GM12873 (cell line): ENCODE results near the gene ADGRE1.

Experiments
- TF ChIP-seq, protein P1 (sequence below): IDR thresholded peaks from 2 replicates; pipeline ENCODE4 v1.5.1; 2012; ENCODE audit warnings: low read depth, mild to moderate bottlenecking, moderate library complexity, low read length, control low read depth; ENCODE audit not compliant: insufficient read depth; ENCODE audit errors: missing control alignments

ADGRE1 gene, protein sequence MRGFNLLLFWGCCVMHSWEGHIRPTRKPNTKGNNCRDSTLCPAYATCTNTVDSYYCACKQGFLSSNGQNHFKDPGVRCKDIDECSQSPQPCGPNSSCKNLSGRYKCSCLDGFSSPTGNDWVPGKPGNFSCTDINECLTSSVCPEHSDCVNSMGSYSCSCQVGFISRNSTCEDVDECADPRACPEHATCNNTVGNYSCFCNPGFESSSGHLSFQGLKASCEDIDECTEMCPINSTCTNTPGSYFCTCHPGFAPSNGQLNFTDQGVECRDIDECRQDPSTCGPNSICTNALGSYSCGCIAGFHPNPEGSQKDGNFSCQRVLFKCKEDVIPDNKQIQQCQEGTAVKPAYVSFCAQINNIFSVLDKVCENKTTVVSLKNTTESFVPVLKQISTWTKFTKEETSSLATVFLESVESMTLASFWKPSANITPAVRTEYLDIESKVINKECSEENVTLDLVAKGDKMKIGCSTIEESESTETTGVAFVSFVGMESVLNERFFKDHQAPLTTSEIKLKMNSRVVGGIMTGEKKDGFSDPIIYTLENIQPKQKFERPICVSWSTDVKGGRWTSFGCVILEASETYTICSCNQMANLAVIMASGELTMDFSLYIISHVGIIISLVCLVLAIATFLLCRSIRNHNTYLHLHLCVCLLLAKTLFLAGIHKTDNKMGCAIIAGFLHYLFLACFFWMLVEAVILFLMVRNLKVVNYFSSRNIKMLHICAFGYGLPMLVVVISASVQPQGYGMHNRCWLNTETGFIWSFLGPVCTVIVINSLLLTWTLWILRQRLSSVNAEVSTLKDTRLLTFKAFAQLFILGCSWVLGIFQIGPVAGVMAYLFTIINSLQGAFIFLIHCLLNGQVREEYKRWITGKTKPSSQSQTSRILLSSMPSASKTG

DNA sequence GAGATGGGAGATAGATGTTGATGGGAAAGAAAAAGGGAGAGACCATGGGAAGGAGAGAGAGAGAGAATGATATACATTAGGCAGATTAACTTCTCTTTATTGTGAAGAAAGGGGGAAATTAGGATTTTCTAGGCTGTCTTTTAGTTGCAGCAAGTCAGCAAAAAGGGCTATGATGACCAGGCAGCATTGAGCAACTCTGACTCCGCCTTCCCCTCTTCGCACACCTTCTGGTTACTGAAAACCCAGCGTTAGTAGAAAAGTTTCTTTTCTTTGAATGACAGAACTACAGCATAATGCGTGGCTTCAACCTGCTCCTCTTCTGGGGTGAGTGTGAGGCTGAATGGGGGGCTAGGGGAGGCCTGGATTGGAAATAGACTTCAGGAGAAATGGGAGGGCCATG is at the start of gene ADGRE1:
Gene ADGRE1 (plus strand): TSS at position 264 of the 400 bp plus-strand sequence. CDS start 30 bp downstream, at position 294.
- TF ChIP-seq, protein P1, sequence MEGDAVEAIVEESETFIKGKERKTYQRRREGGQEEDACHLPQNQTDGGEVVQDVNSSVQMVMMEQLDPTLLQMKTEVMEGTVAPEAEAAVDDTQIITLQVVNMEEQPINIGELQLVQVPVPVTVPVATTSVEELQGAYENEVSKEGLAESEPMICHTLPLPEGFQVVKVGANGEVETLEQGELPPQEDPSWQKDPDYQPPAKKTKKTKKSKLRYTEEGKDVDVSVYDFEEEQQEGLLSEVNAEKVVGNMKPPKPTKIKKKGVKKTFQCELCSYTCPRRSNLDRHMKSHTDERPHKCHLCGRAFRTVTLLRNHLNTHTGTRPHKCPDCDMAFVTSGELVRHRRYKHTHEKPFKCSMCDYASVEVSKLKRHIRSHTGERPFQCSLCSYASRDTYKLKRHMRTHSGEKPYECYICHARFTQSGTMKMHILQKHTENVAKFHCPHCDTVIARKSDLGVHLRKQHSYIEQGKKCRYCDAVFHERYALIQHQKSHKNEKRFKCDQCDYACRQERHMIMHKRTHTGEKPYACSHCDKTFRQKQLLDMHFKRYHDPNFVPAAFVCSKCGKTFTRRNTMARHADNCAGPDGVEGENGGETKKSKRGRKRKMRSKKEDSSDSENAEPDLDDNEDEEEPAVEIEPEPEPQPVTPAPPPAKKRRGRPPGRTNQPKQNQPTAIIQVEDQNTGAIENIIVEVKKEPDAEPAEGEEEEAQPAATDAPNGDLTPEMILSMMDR, result no peak

DNA sequence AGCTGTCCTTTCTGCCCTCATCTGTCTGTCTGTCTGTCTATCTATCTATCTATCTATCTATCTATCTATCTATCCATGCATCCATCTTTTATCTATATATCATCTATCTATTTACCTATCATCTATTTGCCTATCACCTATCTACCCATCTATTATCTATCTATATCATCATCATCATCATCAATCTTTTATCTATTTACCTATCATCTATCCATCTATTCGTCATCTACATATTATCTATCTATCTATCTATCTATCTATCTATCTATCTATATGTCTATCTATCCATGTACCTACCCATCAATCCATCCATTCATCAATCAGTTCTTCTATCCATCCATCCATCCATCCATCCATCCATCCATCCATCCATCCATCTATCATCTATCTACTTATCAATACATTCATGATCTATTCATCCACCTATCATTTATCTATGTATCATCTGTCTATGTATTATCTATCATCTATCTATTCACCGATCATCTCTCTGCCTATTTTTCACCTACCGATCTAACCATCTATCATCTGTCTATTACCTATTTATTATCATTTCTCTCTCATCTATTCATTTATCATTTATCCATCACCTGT is 49.2 kb upstream of the ADGRE1 start:
- TF ChIP-seq, protein P1, result no peak

DNA sequence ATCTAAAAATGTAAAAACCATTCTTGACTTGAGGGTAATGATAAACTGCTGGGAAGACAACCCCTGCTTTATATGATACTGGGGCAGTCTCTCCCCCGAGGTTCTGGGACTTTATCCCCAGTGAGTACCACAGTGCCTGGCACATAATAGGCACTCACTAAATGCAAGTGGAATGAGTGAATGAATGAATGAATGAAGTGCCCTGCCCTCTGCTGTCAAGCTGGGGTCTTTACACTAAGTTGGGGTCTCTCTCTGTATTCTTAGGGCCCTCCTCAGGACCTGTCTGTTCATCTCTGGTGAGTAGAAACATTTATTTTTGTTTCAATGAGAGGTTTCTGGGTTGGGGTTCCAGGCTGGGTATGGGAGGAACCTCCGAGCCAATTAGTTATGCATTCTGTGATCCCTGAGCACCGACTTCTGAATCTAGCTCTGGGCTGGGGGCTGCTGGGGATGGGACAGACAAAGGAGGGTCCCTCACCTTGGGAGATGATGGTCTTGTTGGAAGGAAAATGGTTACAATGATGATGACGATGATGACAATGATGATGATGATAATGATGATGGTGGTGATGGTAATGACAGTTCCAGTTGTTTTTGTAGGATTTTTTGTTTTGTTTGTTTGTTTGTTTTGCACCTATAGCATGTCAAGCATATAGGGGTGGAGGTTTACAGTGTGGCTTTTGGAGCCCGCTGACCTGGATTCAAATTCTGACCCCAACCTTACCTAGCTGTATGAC is 44.3 kb upstream of the ADGRE1 start:
- TF ChIP-seq, protein P1, result no peak

DNA sequence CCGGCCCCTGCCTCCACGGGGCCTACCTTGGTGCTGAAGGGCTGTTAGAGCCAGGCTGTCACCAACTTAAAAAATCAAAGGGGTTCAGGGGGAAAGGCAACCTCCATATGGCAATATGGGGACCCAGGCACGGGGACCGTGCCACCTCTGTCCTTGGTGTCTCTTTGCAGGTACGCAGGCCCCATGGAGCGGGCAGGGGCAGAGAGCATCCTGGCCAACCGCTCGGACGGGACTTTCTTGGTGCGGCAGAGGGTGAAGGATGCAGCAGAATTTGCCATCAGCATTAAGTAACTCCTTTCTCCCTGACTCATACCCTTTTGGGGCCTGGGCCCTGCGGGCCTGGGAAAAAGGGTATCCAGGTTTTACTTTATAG is 39.6 kb upstream of the ADGRE1 start:
- TF ChIP-seq, protein P1, result no peak

DNA sequence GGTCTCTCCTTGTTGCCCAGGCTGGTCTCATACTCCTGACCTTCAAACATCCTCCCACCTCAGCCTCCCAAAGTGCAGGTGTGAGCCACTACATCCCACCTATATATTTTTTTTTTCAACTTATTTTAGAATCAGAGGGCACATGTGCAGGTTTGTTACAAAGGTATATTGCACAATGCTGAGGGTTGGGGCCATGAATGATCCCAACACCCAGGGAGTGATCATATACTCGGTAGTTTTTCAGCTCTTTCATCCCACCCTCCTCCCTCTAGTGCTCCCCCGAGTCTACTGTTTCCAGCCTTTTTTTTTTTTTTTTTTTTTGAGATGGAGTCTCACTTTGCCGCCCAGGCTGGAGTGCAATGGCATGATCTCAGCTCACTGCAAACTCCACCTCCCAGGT is 38.4 kb upstream of the ADGRE1 start:
- TF ChIP-seq, protein P1, result no peak

DNA sequence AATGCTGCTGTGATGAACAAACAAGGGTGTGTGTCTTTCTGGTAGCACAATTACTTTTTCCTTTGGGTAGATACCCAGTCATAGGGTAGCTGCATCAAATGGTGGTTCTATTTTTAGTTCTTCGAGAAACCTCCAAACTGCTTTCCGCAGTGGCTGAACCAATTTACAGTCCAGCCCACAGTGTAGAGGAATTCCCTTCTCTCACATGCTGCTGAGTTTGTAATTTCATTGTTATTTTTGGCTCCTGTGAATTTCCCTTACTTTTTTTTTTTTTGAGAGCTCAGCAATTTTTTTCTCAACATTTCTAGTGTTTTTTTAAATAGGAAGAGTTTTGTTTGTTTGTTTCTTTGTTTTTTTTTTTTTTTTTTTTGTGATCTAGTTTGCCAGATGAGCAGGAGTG is 37.5 kb upstream of the ADGRE1 start:
- TF ChIP-seq, protein P1, result no peak
